Neural progenitor cell (in vitro differentiated cells): ENCODE results near the gene CDS2.
"Not testable (repeated sequence)": the region's sequence is repeated elsewhere in the genome, so short reads cannot be mapped to it uniquely, and the experiment has no call there.

ENCODE experiments used
- EZH2phosphoT487 ChIP-seq: fragments of 200-600 bp; sonication (generic); IDR thresholded peaks from 2 replicates; pipeline ENCODE4 v1.6.1; 2017; ENCODE audit warnings: antibody characterized with exemption
- TF ChIP-seq, protein P1 (sequence below): fragments of 200-600 bp; sonication (generic); IDR thresholded peaks from 2 replicates; pipeline ENCODE4 v1.5.1; 2017; ENCODE audit warnings: antibody characterized with exemption, mild to moderate bottlenecking

DNA sequence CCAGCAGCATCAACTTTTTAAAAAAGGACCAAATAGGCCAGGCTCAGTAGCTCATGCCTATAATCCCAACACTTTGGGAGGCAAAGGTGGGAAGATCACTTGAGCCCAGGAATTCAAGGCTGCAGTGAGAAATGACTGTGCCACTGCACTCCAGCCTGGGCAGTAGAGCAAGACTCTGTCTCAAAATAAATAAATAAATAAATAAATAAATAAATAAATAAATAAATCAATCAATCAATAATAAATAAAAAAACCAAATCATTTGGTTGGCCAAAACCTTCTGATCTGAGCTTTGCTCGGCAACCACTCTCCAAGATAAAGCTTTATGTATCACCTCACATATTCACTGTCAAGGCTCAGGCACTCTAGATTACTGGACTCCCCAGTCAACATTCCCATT, 27.8 kb upstream of the CDS2 start:
- not testable (repeated sequence) for TF ChIP-seq EZH2phosphoT487
- TF ChIP-seq, protein P1, sequence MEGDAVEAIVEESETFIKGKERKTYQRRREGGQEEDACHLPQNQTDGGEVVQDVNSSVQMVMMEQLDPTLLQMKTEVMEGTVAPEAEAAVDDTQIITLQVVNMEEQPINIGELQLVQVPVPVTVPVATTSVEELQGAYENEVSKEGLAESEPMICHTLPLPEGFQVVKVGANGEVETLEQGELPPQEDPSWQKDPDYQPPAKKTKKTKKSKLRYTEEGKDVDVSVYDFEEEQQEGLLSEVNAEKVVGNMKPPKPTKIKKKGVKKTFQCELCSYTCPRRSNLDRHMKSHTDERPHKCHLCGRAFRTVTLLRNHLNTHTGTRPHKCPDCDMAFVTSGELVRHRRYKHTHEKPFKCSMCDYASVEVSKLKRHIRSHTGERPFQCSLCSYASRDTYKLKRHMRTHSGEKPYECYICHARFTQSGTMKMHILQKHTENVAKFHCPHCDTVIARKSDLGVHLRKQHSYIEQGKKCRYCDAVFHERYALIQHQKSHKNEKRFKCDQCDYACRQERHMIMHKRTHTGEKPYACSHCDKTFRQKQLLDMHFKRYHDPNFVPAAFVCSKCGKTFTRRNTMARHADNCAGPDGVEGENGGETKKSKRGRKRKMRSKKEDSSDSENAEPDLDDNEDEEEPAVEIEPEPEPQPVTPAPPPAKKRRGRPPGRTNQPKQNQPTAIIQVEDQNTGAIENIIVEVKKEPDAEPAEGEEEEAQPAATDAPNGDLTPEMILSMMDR: not testable (repeated sequence)
